HepG2 (cell line): ENCODE results near the gene SSH3. TPM values are rescaled to one million over a fixed set of nuclear protein-coding genes. Genes with fewer than 3 reads are reported as not detected.
A peak's percentile ranks its signal among the peaks of the same experiment; 100 is the strongest.

Source experiments
- ARHGAP35 ChIP-seq: sonication (generic); formaldehyde crosslinking; IDR thresholded peaks from 2 replicates; pipeline ENCODE4 v1.9.0; 2022; ENCODE audit warnings: mild to moderate bottlenecking, inconsistent platforms, moderate library complexity, missing genetic modification reagents, borderline replicate concordance
- BORCS8-MEF2B ChIP-seq: sonication (generic); formaldehyde crosslinking; IDR thresholded peaks from 2 replicates; pipeline ENCODE4 v1.8.0; 2022; ENCODE audit warnings: mild to moderate bottlenecking, missing genetic modification reagents
- BRF2 ChIP-seq: sonication (generic); formaldehyde crosslinking; IDR thresholded peaks from 2 replicates; pipeline ENCODE4 v1.8.1; 2022; ENCODE audit warnings: mild to moderate bottlenecking, missing genetic modification reagents
- CHD2 ChIP-seq: IDR thresholded peaks from 2 replicates; pipeline ENCODE4 v1.6.1; 2011; ENCODE audit warnings: low read depth, low read length, improper control_type of control experiment
- FUBP1 ChIP-seq: sonication (generic); formaldehyde crosslinking; IDR thresholded peaks from 2 replicates; pipeline ENCODE4 v1.5.1; 2020; ENCODE audit warnings: missing genetic modification reagents, mild to moderate bottlenecking, borderline replicate concordance
- HES4 ChIP-seq: sonication (generic); formaldehyde crosslinking; IDR thresholded peaks from 2 replicates; pipeline ENCODE4 v1.9.0; 2021; ENCODE audit warnings: mild to moderate bottlenecking, missing genetic modification reagents, borderline replicate concordance
- HOXD1 ChIP-seq: sonication (generic); formaldehyde crosslinking; IDR thresholded peaks from 2 replicates; pipeline ENCODE4 v1.5.0; 2020; ENCODE audit warnings: missing genetic modification reagents
- MLLT10 ChIP-seq: sonication (generic); formaldehyde crosslinking; IDR thresholded peaks from 2 replicates; pipeline ENCODE4 v1.4.0; 2020; ENCODE audit warnings: missing genetic modification reagents
- NCOA1 ChIP-seq: sonication (generic); formaldehyde crosslinking; IDR thresholded peaks from 2 replicates; pipeline ENCODE4 v1.9.0; 2021; ENCODE audit warnings: missing genetic modification reagents
- NFE2L1 ChIP-seq: sonication (generic); formaldehyde crosslinking; IDR thresholded peaks from 2 replicates; pipeline ENCODE4 v1.4.0; 2020; ENCODE audit warnings: missing genetic modification reagents, mild to moderate bottlenecking, borderline replicate concordance
- NR2F1 ChIP-seq, 2 experiments: fragments of 450-650 bp in 1 of 2; formaldehyde crosslinking in 1 of 2; IDR thresholded peaks; 2 replicates each; pipeline versions ENCODE4 v1.5.0 to v1.6.1; 2016 to 2020; ENCODE audit warnings: mild to moderate bottlenecking in 1 of 2, missing compliant biosample characterization in 1 of 2, missing genetic modification reagents in 1 of 2, moderate library complexity in 1 of 2
- TCF7 ChIP-seq: sonication (generic); IDR thresholded peaks from 2 replicates; pipeline ENCODE4 v1.6.1; 2016; ENCODE audit warnings: antibody characterized with exemption, low read depth
- TMF1 ChIP-seq: sonication (generic); formaldehyde crosslinking; IDR thresholded peaks from 2 replicates; pipeline ENCODE4 v1.8.1; 2022; ENCODE audit warnings: low read depth, missing genetic modification reagents
- ZBTB20 ChIP-seq: sonication (generic); formaldehyde crosslinking; IDR thresholded peaks from 2 replicates; pipeline ENCODE4 v1.8.1; 2023; ENCODE audit warnings: missing genetic modification reagents, low read depth, mild to moderate bottlenecking, borderline replicate concordance
- ZNF34 ChIP-seq: sonication (generic); formaldehyde crosslinking; IDR thresholded peaks from 2 replicates; pipeline ENCODE4 v1.4.0; 2020; ENCODE audit warnings: mild to moderate bottlenecking, missing genetic modification reagents, borderline replicate concordance
- ZNF687 ChIP-seq: sonication (generic); formaldehyde crosslinking; IDR thresholded peaks from 2 replicates; pipeline ENCODE4 v1.5.1; 2020; ENCODE audit warnings: mild to moderate bottlenecking, missing genetic modification reagents, moderate library complexity
- polyA plus RNA-seq, 8 experiments: library from polyadenylated mRNA; depleted of rRNA in 3 of 8; stranded (reverse) in 7 of 8; unstranded in 1 of 8; fragments of >200 nt; fragmentation: Illumina TruSeq in 4 of 8; extraction: Trizol in 4 of 8; gene quantifications; 2 replicates each; pipeline versions ENCODE4 v1.2.1 to v1.2.3, GENCODE V29; 2011 to 2016; ENCODE audit warnings: low read depth in 4 of 8, missing spikeins in 1 of 8, mixed read lengths in 1 of 8; ENCODE audit not compliant: insufficient read depth in 1 of 8
- total RNA-seq, 5 experiments: library from RNA; depleted of rRNA; stranded (reverse); fragments of >200 nt; fragmentation: Illumina TruSeq; extraction: Trizol; gene quantifications; 2 replicates each; pipeline ENCODE4 v1.2.3, GENCODE V29; 2016; ENCODE audit warnings: low read depth in 1 of 5

Gene SSH3
- total and polyA plus RNA-seq, 2 of the 13 experiments (the other 11 are each of a cell fraction or from before 2014, with no cell fraction given) = 12.4 to 18.8 TPM

- no peak for TF ChIP-seq ARHGAP35 (CRISPR knock-in tag)
- no peak for TF ChIP-seq TCF7
- no peak for TF ChIP-seq NFE2L1
- no peak for TF ChIP-seq TMF1 (CRISPR knock-in tag)
- no peak; the same call in 1 of the 2 replicates for TF ChIP-seq HOXD1
- TF ChIP-seq NCOA1 = no peak
- TF ChIP-seq NR2F1 (CRISPR knock-in tag; IDR thresholded peaks at IDR 0.05) = 0 out of 4 replicates have a peak, but pooled peaks of 1 of the 2 experiments have one; percentile 10
- no peak for TF ChIP-seq ZNF34
- TF ChIP-seq BORCS8-MEF2B (CRISPR knock-in tag) = no peak
- TF ChIP-seq CHD2 = no peak
- no peak for TF ChIP-seq ZBTB20 (CRISPR knock-in tag)
- no peak for TF ChIP-seq HES4
- no peak for TF ChIP-seq FUBP1 (CRISPR knock-in tag)
- TF ChIP-seq ZNF687 (CRISPR knock-in tag) = peak; percentile 64
- TF ChIP-seq MLLT10 = no peak
- no peak for TF ChIP-seq BRF2
Observed at GRCh38 chr11:67303132-67303834, at the start of gene SSH3 (continued).
